ENCODE measurements around the gene C9orf85.
A peak's percentile ranks its signal among the peaks of the same experiment; 100 is the strongest.
"Not testable (repeated sequence)": the region's sequence is repeated elsewhere in the genome, so short reads cannot be mapped to it uniquely, and the experiment has no call there.

Gene C9orf85

DNA sequence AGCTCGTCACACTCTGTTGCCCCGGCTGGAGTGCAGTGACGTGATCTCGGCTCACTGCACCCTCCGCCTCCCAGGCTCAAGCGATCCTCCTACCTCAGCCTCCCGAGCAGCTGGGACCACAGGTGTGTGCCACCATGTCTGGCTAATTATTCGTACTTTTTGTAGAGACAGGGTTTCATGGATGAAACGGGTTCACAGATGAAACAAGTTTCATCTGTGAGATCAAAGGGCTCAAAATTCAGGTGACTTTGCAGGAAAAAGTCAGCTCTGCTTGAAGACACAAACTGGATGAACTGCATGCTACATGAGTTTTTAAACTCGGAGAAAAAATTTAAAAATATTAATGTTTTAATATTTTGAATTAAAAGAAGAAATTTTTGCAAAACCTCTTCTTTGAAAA lies 24.9 kb upstream of the C9orf85 start:
- Histone ChIP-seq H3K4me3 (ENCODE audit: low read length) (no peak overlapping the region), H3K9me3 (ENCODE audit: insufficient read depth, low read depth, low read length) (peaks cover 7% of the 10 kb centered on the region; the same call in 1 of the 2 replicates), H3K36me3 (ENCODE audit: insufficient read depth, low read length) (peaks cover 12% of the 10 kb centered on the region; the same call in 1 of the 2 replicates), H3K4me1 (ENCODE audit: insufficient read depth, low read length) (peaks cover 10% of the 10 kb centered on the region), H3K27me3 (ENCODE audit: insufficient read depth, low read length) (no peaks in the 10 kb centered on the region), H3K9ac (ENCODE audit: low read depth, low read length) (no peak overlapping the region), H3K27ac (ENCODE audit: low read depth, low read length) (no peak overlapping the region)
- WGBS: 94% methylated on average over 9 of the region's 10 CpGs

DNA sequence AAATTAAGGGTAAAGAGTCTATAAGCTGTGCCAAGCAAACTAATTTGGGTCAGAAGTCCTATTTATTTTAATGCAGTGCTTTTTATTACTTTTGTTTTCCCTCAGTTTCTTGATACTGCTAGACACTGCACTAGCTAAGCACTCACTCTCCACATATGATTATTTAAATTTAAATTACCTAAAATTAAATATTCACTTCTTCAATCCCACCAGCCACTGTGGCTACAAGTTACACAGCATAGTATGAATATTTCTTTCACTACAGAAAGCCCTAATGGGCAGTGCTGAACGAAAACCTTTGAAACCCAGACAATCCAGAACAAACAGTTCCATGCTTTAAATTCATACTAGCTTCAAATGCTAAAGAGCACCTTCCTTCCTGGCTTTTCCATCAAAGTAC lies 24.1 kb upstream of the C9orf85 start:
- Histone ChIP-seq H3K9ac (ENCODE audit: low read depth, low read length) (no peak overlapping the region), H3K27ac (ENCODE audit: low read depth, low read length) (no peak overlapping the region), H3K9me3 (ENCODE audit: insufficient read depth, low read depth, low read length) (peaks cover 7% of the 10 kb centered on the region; the same call in 1 of the 2 replicates), H3K4me3 (ENCODE audit: low read length) (no peak overlapping the region), H3K4me1 (ENCODE audit: insufficient read depth, low read length) (peaks cover 15% of the 10 kb centered on the region), H3K36me3 (ENCODE audit: insufficient read depth, low read length) (peaks cover 12% of the 10 kb centered on the region; the same call in 1 of the 2 replicates), H3K27me3 (ENCODE audit: insufficient read depth, low read length) (no peaks in the 10 kb centered on the region)
- 85% methylated on average over 1 of the region's 1 CpG for WGBS

DNA sequence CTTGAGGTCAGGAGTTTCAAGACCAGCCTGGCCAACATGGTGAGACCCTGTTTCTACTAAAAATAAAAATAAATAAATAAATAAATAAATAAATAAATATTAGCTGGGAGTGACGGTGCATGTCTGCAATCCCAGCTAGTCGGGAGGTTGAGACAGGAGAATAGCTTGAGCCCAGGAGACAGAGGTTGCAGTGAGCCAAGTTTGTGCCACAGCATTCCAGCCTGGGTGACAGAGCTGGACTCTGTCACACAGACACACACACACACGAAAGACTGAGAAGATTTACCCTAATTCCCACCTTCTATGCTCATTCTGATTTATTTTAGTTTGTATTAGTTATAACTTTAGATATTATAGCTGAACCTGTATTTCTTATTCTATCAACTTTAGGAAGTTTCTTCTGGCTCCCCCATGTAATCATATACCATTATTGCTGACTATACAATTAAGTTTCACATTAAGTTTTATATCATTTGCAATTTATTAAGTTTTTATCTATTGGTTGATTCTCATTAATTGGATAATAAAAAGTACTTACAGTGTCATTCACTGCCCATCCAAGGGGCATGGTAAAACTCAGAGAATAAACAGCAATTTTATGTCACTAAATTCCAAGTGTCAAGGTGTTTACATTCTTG lies 21.3 kb upstream of the C9orf85 start:
- Histone ChIP-seq H3K27me3 (ENCODE audit: insufficient read depth, low read length) (no peaks in the 10 kb centered on the region), H3K36me3 (ENCODE audit: insufficient read depth, low read length) (peaks cover 4% of the 10 kb centered on the region; the same call in 1 of the 2 replicates), H3K4me3 (ENCODE audit: low read length) (no peak overlapping the region), H3K27ac (ENCODE audit: low read depth, low read length) (no peak overlapping the region), H3K4me1 (ENCODE audit: insufficient read depth, low read length) (peaks cover 15% of the 10 kb centered on the region), H3K9me3 (ENCODE audit: insufficient read depth, low read depth, low read length) (no peaks in the 10 kb centered on the region), H3K9ac (ENCODE audit: low read depth, low read length) (no peak overlapping the region)
- 89% methylated on average over 3 of the region's 3 CpGs for WGBS

DNA sequence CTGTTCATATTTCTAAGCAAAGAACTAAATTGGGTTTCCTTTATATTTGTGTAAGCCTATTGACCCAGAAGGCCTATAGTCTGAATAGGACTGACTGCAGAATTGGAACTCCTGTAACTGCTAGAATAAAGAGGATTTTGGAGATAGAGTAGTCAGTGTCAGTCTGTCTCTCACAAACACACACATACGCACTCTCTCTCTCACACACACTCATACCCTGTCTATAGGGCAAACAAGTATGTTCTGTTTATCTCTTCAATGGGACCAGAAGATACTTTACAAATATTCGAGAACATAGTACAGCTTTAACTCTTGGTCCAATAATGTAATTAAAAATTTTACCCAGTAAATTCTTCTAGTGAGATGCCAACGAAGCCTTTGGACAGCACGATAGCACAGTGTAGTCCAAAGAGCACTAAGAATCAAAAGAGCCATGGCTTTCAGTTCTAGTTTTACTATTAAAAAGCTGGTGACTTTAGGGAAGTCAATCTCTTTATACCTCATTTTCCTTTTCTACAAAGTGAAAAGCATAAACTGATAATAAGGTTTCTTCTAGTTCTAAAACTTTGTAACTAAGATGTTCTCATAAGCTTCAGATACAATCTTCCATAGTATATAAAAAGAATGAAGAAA lies 19.8 kb upstream of the C9orf85 start:
- H3K27ac ChIP-seq (ENCODE audit: low read depth, low read length): no peak overlapping the region
- no peaks in the 10 kb centered on the region for H3K9me3 ChIP-seq (ENCODE audit: insufficient read depth, low read depth, low read length)
- no peaks in the 10 kb centered on the region for H3K27me3 ChIP-seq (ENCODE audit: insufficient read depth, low read length)
- peaks cover 28% of the 10 kb centered on the region for H3K4me1 ChIP-seq (ENCODE audit: insufficient read depth, low read length)
- no peak overlapping the region for H3K4me3 ChIP-seq (ENCODE audit: low read length)
- no peaks in the 10 kb centered on the region for H3K36me3 ChIP-seq (ENCODE audit: insufficient read depth, low read length)
- 90% methylated on average over 4 of the region's 4 CpGs for WGBS
- no peak overlapping the region for H3K9ac ChIP-seq (ENCODE audit: low read depth, low read length)

DNA sequence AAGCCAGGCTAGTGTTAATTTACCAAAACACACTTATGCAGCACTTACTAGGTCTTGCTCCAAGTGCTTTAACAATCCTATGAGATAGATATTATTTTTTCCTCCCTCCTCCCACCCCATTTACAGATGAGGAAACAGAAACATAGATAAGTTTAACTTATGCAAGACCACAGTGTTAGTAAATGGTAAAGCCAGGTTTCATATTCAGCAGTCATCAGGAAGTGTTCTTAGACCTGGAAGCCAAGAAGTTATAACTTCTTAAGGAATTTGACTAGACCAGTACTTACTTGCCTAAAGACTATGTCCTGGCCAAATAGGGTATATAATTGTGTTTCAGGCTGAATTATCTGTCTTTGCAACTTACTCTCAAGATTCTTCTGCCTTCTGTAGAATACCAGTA lies 16.3 kb upstream of the C9orf85 start:
- no peaks in the 10 kb centered on the region for H3K36me3 ChIP-seq (ENCODE audit: insufficient read depth, low read length)
- H3K4me3 ChIP-seq (ENCODE audit: low read length): no peak overlapping the region
- H3K9ac ChIP-seq (ENCODE audit: low read depth, low read length): no peak overlapping the region
- no peak overlapping the region for H3K27ac ChIP-seq (ENCODE audit: low read depth, low read length)
- H3K4me1 ChIP-seq (ENCODE audit: insufficient read depth, low read length): peaks cover 36% of the 10 kb centered on the region
- no peaks in the 10 kb centered on the region for H3K9me3 ChIP-seq (ENCODE audit: insufficient read depth, low read depth, low read length)
- H3K27me3 ChIP-seq (ENCODE audit: insufficient read depth, low read length): no peaks in the 10 kb centered on the region

DNA sequence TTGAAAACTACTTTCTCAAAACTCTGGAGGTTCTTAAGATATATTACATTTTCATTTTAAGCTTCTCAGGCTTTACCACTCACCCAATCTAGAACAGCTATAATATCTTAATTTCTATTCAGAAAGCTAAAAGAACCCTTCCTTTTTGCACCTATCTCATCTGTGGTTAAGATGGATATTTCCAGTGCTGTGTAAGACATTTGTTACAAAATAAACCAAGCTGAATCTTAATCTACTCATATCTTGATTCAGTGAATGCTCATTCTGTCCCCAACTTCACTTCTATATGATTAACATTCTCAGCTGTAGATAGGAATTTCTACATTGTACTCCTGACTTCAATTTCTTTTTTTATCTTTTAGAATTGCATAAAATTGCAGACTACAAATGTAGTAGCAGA lies 15.5 kb upstream of the C9orf85 start:
- no peaks in the 10 kb centered on the region for H3K9me3 ChIP-seq (ENCODE audit: insufficient read depth, low read depth, low read length)
- no peak overlapping the region for H3K9ac ChIP-seq (ENCODE audit: low read depth, low read length)
- no peak overlapping the region for H3K4me3 ChIP-seq (ENCODE audit: low read length)
- H3K4me1 ChIP-seq (ENCODE audit: insufficient read depth, low read length): peaks cover 38% of the 10 kb centered on the region
- H3K36me3 ChIP-seq (ENCODE audit: insufficient read depth, low read length): no peaks in the 10 kb centered on the region
- no peaks in the 10 kb centered on the region for H3K27me3 ChIP-seq (ENCODE audit: insufficient read depth, low read length)
- H3K27ac ChIP-seq (ENCODE audit: low read depth, low read length): no peak overlapping the region

DNA sequence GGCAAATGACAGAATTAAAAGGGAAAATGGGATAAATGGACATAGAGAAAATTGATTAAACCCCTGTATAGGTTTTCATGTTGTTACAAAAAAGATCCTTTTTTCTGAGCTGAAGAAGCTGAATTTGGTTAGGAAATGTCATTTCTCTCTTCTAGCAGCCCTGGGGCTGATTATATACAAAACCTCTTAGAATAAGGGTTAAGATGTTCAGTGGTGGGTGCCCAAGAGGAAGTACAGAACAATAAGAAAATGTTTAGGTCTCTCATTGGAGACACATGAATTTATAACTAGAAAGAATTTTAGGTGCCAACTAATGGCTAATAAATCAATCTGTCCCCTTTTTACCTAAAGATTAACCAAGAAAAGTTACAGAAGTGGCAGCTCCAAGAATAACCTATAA lies 14.7 kb upstream of the C9orf85 start:
- peaks cover 40% of the 10 kb centered on the region for H3K4me1 ChIP-seq (ENCODE audit: insufficient read depth, low read length)
- H3K9me3 ChIP-seq (ENCODE audit: insufficient read depth, low read depth, low read length): no peaks in the 10 kb centered on the region
- no peak overlapping the region for H3K9ac ChIP-seq (ENCODE audit: low read depth, low read length)
- no peak overlapping the region for H3K4me3 ChIP-seq (ENCODE audit: low read length)
- no peak overlapping the region for H3K27ac ChIP-seq (ENCODE audit: low read depth, low read length)
- no peaks in the 10 kb centered on the region for H3K36me3 ChIP-seq (ENCODE audit: insufficient read depth, low read length)
- no peaks in the 10 kb centered on the region for H3K27me3 ChIP-seq (ENCODE audit: insufficient read depth, low read length)

DNA sequence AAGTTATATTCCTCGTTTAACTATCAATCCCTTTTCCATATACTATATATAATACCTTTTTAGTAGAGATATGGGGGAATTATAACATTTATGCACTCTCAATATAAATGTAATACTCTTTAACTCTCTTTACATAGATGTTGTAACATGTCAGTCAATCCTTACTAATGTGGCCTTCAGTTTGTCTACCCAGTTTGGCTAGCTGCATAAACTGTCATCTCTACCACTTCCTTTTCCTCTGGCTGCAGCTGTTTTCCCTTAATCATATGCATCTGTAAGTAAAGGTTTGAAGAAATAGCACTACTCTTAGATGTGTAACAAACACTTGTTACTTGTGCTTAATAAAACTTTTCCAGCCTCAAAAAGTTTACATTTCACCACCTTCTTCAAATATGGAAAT lies 13.9 kb upstream of the C9orf85 start:
- H3K27me3 ChIP-seq (ENCODE audit: insufficient read depth, low read length): no peaks in the 10 kb centered on the region
- no peak overlapping the region for H3K9ac ChIP-seq (ENCODE audit: low read depth, low read length)
- no peaks in the 10 kb centered on the region for H3K36me3 ChIP-seq (ENCODE audit: insufficient read depth, low read length)
- H3K27ac ChIP-seq (ENCODE audit: low read depth, low read length): no peak overlapping the region
- no peak overlapping the region for H3K4me3 ChIP-seq (ENCODE audit: low read length)
- no CpG with 5 or more reads among the region's 1 CpG for WGBS
- H3K9me3 ChIP-seq (ENCODE audit: insufficient read depth, low read depth, low read length): no peaks in the 10 kb centered on the region
- H3K4me1 ChIP-seq (ENCODE audit: insufficient read depth, low read length): peaks cover 45% of the 10 kb centered on the region

DNA sequence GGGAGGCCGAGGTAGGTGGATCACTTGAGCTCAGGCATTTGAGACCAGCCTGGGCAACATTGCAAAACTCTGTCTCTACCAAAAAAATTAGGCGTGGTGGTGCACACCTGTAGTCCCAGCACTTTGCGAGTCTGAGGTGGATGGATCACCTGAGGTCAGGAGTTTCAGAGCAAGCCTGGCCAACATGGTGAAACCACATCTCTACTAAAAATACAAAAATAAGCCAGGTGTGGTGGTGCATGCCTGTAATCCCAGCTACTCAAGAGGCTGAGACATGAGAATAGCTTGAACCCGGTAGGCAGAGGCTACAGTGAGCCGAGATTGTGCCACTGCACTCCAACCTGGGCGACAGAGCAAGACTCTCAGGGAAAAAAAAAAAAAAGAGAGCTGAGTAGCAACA lies 12.7 kb upstream of the C9orf85 start:
- not testable (repeated sequence) for H3K9ac ChIP-seq (ENCODE audit: low read depth, low read length); H3K27me3 ChIP-seq (ENCODE audit: insufficient read depth, low read length); H3K4me3 ChIP-seq (ENCODE audit: low read length); H3K27ac ChIP-seq (ENCODE audit: low read depth, low read length); H3K9me3 ChIP-seq (ENCODE audit: insufficient read depth, low read depth, low read length); H3K36me3 ChIP-seq (ENCODE audit: insufficient read depth, low read length)
- peaks cover 57% of the 10 kb centered on the region for H3K4me1 ChIP-seq (ENCODE audit: insufficient read depth, low read length)
- 95% methylated on average over 6 of the region's 6 CpGs for WGBS

DNA sequence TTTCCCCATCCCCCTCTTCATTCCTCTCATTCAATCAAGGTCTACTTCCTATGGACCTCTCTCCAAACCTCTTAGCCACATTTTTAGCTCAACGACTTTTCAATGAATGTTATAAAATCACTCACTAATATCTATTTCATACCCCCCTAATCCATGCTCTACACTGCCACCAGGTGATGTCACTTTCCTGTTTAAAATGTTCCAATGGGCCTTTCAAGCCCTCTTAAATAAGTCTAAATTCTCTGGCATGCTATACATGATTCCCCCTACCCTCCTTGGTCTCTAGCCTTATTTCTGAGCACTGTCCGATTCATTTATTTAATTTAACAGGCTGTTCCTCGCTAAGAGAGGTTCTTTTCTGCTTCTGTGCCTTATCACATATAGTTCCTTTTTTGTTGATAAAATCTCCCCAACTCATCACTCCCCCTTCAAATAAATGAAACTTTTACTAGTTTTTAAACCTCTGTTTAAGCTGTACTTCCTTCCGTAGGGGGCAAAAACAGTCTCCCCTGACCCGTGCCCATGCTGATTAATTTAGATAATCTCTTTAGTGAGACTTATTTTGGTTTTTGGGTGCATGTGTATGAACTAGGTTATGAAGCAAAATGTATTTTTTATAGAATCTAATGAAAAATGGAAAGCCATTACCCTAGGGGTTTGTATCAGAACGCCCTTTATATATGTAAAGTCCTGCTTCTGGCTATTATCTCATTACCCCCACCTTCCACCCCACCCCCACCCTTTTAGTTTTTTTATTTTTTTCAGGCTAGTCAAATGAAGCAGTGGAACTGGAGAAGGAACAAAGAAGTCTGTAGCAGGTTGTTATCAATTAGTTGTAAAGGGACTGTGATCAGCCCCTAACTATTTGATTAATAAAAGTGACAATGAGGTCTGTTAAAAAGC lies 9.5 kb upstream of the C9orf85 start:
- Histone ChIP-seq H3K27me3 (ENCODE audit: insufficient read depth, low read length) (no peaks in the 10 kb centered on the region), H3K4me3 (ENCODE audit: low read length) (0 out of 2 replicates have a peak overlapping the region, but pooled peaks have one; percentile 8), H3K27ac (ENCODE audit: low read depth, low read length) (peak overlapping the region; percentile 14), H3K9ac (ENCODE audit: low read depth, low read length) (no peak overlapping the region), H3K4me1 (ENCODE audit: insufficient read depth, low read length) (peaks cover 54% of the 10 kb centered on the region), H3K9me3 (ENCODE audit: insufficient read depth, low read depth, low read length) (no peaks in the 10 kb centered on the region), H3K36me3 (ENCODE audit: insufficient read depth, low read length) (peaks cover 19% of the 10 kb centered on the region)
- WGBS: 30% methylated on average over 5 of the region's 6 CpGs

DNA sequence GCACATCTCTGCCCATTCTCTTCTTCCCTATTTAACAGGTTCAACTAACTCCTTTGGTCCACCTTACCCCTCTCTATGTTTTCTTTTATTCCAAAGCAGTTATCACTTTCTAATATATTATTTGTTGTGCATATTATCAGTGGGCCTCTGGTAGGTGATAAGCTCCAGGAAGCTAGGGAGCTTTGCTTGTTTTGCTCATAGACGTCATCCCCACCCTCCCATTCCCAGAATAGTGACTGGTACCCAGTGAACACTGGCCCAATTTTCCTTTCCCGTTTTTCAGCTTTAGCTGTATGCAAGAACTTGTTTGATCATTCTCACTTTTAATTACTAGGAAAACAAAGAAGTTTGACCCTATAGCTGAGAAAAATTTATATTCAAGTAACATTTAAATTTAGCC lies 7.4 kb upstream of the C9orf85 start:
- Histone ChIP-seq H3K9ac (ENCODE audit: low read depth, low read length) (no peak overlapping the region), H3K27ac (ENCODE audit: low read depth, low read length) (no peak overlapping the region), H3K9me3 (ENCODE audit: insufficient read depth, low read depth, low read length) (no peaks in the 10 kb centered on the region), H3K4me3 (ENCODE audit: low read length) (no peak overlapping the region), H3K36me3 (ENCODE audit: insufficient read depth, low read length) (peaks cover 19% of the 10 kb centered on the region), H3K27me3 (ENCODE audit: insufficient read depth, low read length) (no peaks in the 10 kb centered on the region), H3K4me1 (ENCODE audit: insufficient read depth, low read length) (peaks cover 53% of the 10 kb centered on the region)
- WGBS: 49% methylated on average over 2 of the region's 2 CpGs
